ENCODE data around the gene RABAC1. TPM values are rescaled to one million over a fixed set of nuclear protein-coding genes. Genes with fewer than 3 reads are reported as not detected.

Gene RABAC1
- total RNA-seq, 1 experiment from 2014 or later = 94.0 TPM

DNA sequence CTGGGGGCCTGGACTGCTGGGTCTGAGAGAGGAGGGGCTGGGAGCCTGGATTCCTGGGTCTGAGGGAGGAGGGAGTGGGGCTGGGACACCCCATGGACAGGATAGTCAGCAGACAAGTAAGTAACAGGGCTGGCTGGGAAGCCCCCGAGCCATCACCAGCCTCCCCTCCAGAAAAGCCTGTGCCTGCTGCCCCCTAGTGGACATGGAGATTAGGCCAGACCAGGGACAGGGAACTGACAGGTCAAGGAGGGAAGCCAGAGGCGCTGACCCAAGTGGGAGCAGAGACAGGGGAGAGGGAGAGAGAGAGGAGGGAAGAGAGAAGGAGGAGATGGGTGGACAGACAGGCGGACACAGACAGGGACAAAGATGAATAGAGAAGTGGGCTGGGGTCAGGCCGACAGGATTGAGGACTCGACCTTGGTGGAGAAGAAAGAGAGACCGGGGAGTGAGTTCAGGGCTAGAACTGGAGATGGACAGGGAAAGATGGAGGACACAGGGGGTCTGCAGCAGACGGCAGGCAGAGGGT lies 24.2 kb downstream of the RABAC1 start:
- 0 out of 5 replicates have a peak overlapping the region, but pooled peaks of 1 of the 2 experiments have one; percentile 6 for H3K4me3 Mint-ChIP-seq
- Histone ChIP-seq H3K4me1 (ENCODE audit: insufficient read depth, low read length) (no peaks in the 10 kb centered on the region; the same call in 1 of the 2 replicates), H3K79me1 (ENCODE audit: insufficient read depth, low read depth, low read length, poor library complexity, severe bottlenecking) (no peaks in the 10 kb centered on the region), H4K20me1 (ENCODE audit: control insufficient read depth, insufficient read depth, insufficient read length) (no peaks in the 10 kb centered on the region), H2BK120ac (ENCODE audit: low read depth, low read length, poor library complexity, severe bottlenecking) (no peak overlapping the region), H3T11ph (ENCODE audit: low read length) (no peak overlapping the region), H3K23me2 (ENCODE audit: insufficient read length, low read depth, low read length, poor library complexity, severe bottlenecking) (no peaks in the 10 kb centered on the region), H2BK20ac (ENCODE audit: low read depth, low read length, poor library complexity, severe bottlenecking) (no peak overlapping the region), H2BK15ac (ENCODE audit: low read depth, low read length) (no peak overlapping the region), H2BK5ac (ENCODE audit: insufficient read length, low read length) (no peak overlapping the region), H4K8ac (replicated peaks; ENCODE audit: insufficient read length, low read depth, low read length) (no peak overlapping the region), H3K4ac (ENCODE audit: low read depth, low read length) (no peak overlapping the region), H3K9ac (ENCODE audit: extremely low read depth, insufficient read length, low read length) (no peak overlapping the region), H3K79me2 (ENCODE audit: insufficient read depth, low read length) (no peaks in the 10 kb centered on the region), H4K91ac (ENCODE audit: insufficient read length, low read depth, low read length) (no peak overlapping the region), H3K27me3 (ENCODE audit: insufficient read depth, low read length) (peaks cover 68% of the 10 kb centered on the region), H2AK5ac (ENCODE audit: insufficient read length, low read length) (no peak overlapping the region), H3K14ac (ENCODE audit: insufficient read depth, low read length) (no peak overlapping the region), H3K18ac (ENCODE audit: insufficient read length, low read depth, low read length) (no peak overlapping the region), H2BK12ac (ENCODE audit: insufficient read length, low read depth, low read length) (no peak overlapping the region), H3K27ac (ENCODE audit: insufficient read length, low read depth, low read length) (no peak overlapping the region), H4K5ac (ENCODE audit: insufficient read length, low read depth, low read length) (no peak overlapping the region), H3K56ac (ENCODE audit: insufficient read length, low read depth, low read length) (no peak overlapping the region), H3K23ac (ENCODE audit: insufficient read length, low read depth, low read length) (no peak overlapping the region), H2AFZ (ENCODE audit: low read length) (no peak overlapping the region), H3K4me2 (ENCODE audit: insufficient read depth, insufficient read length, low read length) (no peak overlapping the region), H3K9me3 (ENCODE audit: control insufficient read depth, low read depth, low read length) (no peaks in the 10 kb centered on the region)
- H3K27ac Mint-ChIP-seq = no peak overlapping the region
- TF ChIP-seq, protein P1, sequence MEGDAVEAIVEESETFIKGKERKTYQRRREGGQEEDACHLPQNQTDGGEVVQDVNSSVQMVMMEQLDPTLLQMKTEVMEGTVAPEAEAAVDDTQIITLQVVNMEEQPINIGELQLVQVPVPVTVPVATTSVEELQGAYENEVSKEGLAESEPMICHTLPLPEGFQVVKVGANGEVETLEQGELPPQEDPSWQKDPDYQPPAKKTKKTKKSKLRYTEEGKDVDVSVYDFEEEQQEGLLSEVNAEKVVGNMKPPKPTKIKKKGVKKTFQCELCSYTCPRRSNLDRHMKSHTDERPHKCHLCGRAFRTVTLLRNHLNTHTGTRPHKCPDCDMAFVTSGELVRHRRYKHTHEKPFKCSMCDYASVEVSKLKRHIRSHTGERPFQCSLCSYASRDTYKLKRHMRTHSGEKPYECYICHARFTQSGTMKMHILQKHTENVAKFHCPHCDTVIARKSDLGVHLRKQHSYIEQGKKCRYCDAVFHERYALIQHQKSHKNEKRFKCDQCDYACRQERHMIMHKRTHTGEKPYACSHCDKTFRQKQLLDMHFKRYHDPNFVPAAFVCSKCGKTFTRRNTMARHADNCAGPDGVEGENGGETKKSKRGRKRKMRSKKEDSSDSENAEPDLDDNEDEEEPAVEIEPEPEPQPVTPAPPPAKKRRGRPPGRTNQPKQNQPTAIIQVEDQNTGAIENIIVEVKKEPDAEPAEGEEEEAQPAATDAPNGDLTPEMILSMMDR (conservative IDR thresholded peaks at IDR 0.05) = peak; percentile 87
- H3K9me3 Mint-ChIP-seq = no peaks in the 10 kb centered on the region; a peak in 1 of 5 replicates
- no CpG with 5 or more reads among the region's 7 CpGs for WGBS (ENCODE audit: extremely low coverage, insufficient read length, low lambda C conversion rate)
- peaks cover 20 to 50% of the 10 kb centered on the region in 2 experiments for H3K4me1 Mint-ChIP-seq
- peak; percentile 89 for DNase-seq
- peaks cover 7% of the 10 kb centered on the region for H3K27me3 Mint-ChIP-seq (ENCODE audit: low read depth)
- no peaks in the 10 kb centered on the region for H3K36me3 Mint-ChIP-seq (ENCODE audit: insufficient read depth in 1 of 3, low read depth in 3 of 3)
